Keratinocyte (primary cell): ENCODE data around the gene CR1L. TPM values are rescaled to one million over a fixed set of nuclear protein-coding genes. Genes with fewer than 3 reads are reported as not detected.
A peak's percentile ranks its signal among the peaks of the same experiment; 100 is the strongest.

Experiments
- DNase-seq: peaks from one replicate; pipeline ENCODE4 v3.0.0-alpha.2; 2011; ENCODE audit warnings: low read depth, missing footprints, low spot score
- FAIRE-seq: peaks from 2 replicates; lab custom pipeline; 2011; peaks lifted over from hg19 to GRCh38; lab: Jason Lieb, UNC
- H2AFZ ChIP-seq: 2 replicates; pipeline ENCODE4 v1.6.0; 2012; ENCODE audit warnings: low read length, control low read depth, inconsistent platforms; ENCODE audit not compliant: control insufficient read depth
- H3K27ac ChIP-seq: 2 replicates; pipeline ENCODE4 v1.5.1; 2011; ENCODE audit warnings: low read length; ENCODE audit not compliant: control insufficient read depth, insufficient read depth
- H3K27me3 ChIP-seq: 3 replicates; pipeline ENCODE4 v1.6.0; 2011; ENCODE audit warnings: low read length; ENCODE audit not compliant: control insufficient read depth, insufficient read depth; ENCODE audit errors: extremely low read depth
- H3K36me3 ChIP-seq, 2 experiments: 2 replicates in 1 of 2; 3 replicates in 1 of 2; pipeline ENCODE4 v1.5.1; 2011; ENCODE audit warnings: low read length in 2 of 2, mild to moderate bottlenecking in 1 of 2; ENCODE audit not compliant: control insufficient read depth in 2 of 2, insufficient read depth in 2 of 2; ENCODE audit errors: extremely low read depth in 1 of 2
- H3K4me1 ChIP-seq: 3 replicates; pipeline ENCODE4 v1.5.1; 2011; ENCODE audit warnings: low read length; ENCODE audit not compliant: control insufficient read depth, insufficient read depth; ENCODE audit errors: extremely low read depth
- H3K4me2 ChIP-seq: 3 replicates; pipeline ENCODE4 v1.6.0; 2011; ENCODE audit warnings: low read depth, low read length; ENCODE audit not compliant: control insufficient read depth, insufficient read depth; ENCODE audit errors: extremely low read depth
- H3K4me3 ChIP-seq, 3 experiments: fragments of 200-600 bp in 1 of 3; sonication (generic) in 1 of 3; 2 replicates in 2 of 3; 3 replicates in 1 of 3; pipeline ENCODE4 v1.5.1; 2011 to 2016; ENCODE audit warnings: low read length in 3 of 3, mild to moderate bottlenecking in 3 of 3, control low read depth in 2 of 3, inconsistent platforms in 1 of 3, low read depth in 1 of 3, mixed read lengths in 1 of 3, mixed run types in 1 of 3, moderate library complexity in 1 of 3; ENCODE audit not compliant: control insufficient read depth in 2 of 3, insufficient read depth in 2 of 3; ENCODE audit errors: extremely low read depth in 1 of 3
- H3K79me2 ChIP-seq: 2 replicates; pipeline ENCODE4 v1.6.0; 2012; ENCODE audit warnings: low read length; ENCODE audit not compliant: control insufficient read depth, insufficient read depth
- H3K9ac ChIP-seq: 3 replicates; pipeline ENCODE4 v1.6.0; 2011; ENCODE audit warnings: low read length; ENCODE audit not compliant: control insufficient read depth, insufficient read depth; ENCODE audit errors: extremely low read depth
- H3K9me1 ChIP-seq: 3 replicates; pipeline ENCODE4 v1.6.0; 2011; ENCODE audit warnings: low read length; ENCODE audit not compliant: control insufficient read depth, insufficient read depth; ENCODE audit errors: extremely low read depth
- H3K9me3 ChIP-seq: 2 replicates; pipeline ENCODE4 v1.5.1; 2012; ENCODE audit warnings: low read depth, low read length; ENCODE audit not compliant: control insufficient read depth
- H4K20me1 ChIP-seq: 3 replicates; pipeline ENCODE4 v1.6.0; 2011; ENCODE audit warnings: low read length; ENCODE audit not compliant: control insufficient read depth, insufficient read depth; ENCODE audit errors: extremely low read depth
- EZH2 ChIP-seq: IDR thresholded peaks from one replicate; pipeline ENCODE4 v1.6.1; 2012; ENCODE audit warnings: inconsistent platforms, mild to moderate bottlenecking, low read length, moderate library complexity
- dilution Hi-C: fragments of 300-500 bp; cut with MboI; formaldehyde crosslinking; loops from one replicate; pipeline ENCODE4 v1.7.0; 2020; ENCODE audit warnings: low sequenced_read_pairs; ENCODE audit not compliant: extremely low pct_ligation_motif_present
- polyA plus RNA-seq, 5 experiments: library from polyadenylated mRNA; depleted of rRNA in 3 of 5; stranded (reverse) in 3 of 5; stranded (forward) in 1 of 5; unstranded in 1 of 5; fragments of >200 nt; gene quantifications; 1 replicate in 1 of 5; 2 replicates in 3 of 5; 3 replicates in 1 of 5; pipeline versions ENCODE4 v1.2.1 to v1.2.3, GENCODE V29; 2011 to 2012; ENCODE audit warnings: missing spikeins in 2 of 5, low read depth in 1 of 5, low replicate concordance in 1 of 5
- TF ChIP-seq, protein P1 (sequence below), 3 experiments: IDR thresholded peaks in 1 of 3; conservative IDR thresholded peaks in 1 of 3; optimal IDR thresholded peaks in 1 of 3; 2 replicates in 2 of 3; 3 replicates in 1 of 3; pipeline versions ENCODE3 to v1.5.1; 2011; ENCODE audit warnings: low read length in 3 of 3, mild to moderate bottlenecking in 3 of 3, moderate library complexity in 2 of 3, control low read depth in 1 of 3, inconsistent platforms in 1 of 3; ENCODE audit not compliant: insufficient read depth in 2 of 3; ENCODE audit errors: extremely low read depth in 1 of 3

Gene CR1L
- polyA plus RNA-seq, 1 donor (not counting 4 experiments of a cell fraction or from before 2014, with no cell fraction given) = not detected

DNA sequence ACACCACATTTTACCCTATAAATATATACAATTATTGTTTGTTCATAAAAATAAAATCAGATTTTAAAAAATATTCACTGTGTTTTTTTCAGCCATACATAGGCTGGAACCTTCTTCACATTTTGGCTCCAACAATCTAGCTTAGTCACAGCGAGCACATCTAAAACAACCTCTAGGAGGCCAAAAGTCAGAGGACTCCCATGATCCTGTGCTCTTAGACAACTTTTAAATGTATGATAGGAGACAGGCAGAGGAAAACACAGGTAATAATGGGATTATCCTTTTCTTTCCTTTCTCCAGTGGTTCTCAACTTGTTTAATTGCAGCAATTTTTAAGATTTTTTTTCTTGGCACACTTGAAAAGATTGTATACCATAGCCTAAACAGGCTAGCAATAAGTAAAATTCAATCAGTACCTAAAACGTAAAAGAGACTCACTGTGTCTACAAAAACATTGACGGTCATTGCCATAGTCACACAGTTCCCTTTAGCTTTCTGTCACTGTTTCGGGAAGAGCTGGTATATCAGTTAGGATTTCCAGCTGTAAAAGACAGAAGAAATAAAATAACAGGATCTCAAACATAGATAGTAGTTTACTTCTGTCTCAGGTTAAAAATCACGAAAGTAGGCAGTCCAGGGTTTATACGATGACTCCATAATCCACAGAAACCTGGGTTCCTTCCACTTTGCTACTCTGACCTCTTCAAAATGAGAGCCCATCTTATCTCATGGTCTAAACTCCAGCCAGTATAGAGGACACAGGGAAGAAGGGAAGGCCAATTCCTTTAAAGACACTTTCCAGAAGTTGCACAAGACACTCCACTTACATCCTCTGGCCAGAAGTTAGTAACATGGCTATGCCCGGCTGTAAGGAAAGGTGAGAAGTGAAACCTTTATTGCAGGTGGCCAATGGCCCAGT is 39.2 kb upstream of the CR1L start:
- Histone ChIP-seq H3K9ac (no peak overlapping the region), H3K36me3 (no peaks in the 10 kb centered on the region), H3K4me1 (peaks cover 4% of the 10 kb centered on the region), H3K27me3 (peaks cover 2% of the 10 kb centered on the region), H3K9me1 (no peaks in the 10 kb centered on the region), H2AFZ (no peak overlapping the region), H3K79me2 (no peaks in the 10 kb centered on the region), H3K4me3 (no peak overlapping the region), H3K4me2 (no peak overlapping the region), H3K9me3 (no peaks in the 10 kb centered on the region), H4K20me1 (no peaks in the 10 kb centered on the region), H3K27ac (no peak overlapping the region)
- dilution Hi-C loops = no loop called here
- DNase-seq = no peak
- no peak for FAIRE-seq
- no peak for TF ChIP-seq EZH2
- TF ChIP-seq, protein P1, sequence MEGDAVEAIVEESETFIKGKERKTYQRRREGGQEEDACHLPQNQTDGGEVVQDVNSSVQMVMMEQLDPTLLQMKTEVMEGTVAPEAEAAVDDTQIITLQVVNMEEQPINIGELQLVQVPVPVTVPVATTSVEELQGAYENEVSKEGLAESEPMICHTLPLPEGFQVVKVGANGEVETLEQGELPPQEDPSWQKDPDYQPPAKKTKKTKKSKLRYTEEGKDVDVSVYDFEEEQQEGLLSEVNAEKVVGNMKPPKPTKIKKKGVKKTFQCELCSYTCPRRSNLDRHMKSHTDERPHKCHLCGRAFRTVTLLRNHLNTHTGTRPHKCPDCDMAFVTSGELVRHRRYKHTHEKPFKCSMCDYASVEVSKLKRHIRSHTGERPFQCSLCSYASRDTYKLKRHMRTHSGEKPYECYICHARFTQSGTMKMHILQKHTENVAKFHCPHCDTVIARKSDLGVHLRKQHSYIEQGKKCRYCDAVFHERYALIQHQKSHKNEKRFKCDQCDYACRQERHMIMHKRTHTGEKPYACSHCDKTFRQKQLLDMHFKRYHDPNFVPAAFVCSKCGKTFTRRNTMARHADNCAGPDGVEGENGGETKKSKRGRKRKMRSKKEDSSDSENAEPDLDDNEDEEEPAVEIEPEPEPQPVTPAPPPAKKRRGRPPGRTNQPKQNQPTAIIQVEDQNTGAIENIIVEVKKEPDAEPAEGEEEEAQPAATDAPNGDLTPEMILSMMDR (optimal IDR thresholded peaks at IDR 0.05 in 1 of 3, IDR thresholded peaks at IDR 0.05 in 1 of 3, conservative IDR thresholded peaks at IDR 0.05 in 1 of 3; ENCODE audit: extremely low read depth in 1 of 3, insufficient read depth in 2 of 3, low read length in 3 of 3) = no peak

DNA sequence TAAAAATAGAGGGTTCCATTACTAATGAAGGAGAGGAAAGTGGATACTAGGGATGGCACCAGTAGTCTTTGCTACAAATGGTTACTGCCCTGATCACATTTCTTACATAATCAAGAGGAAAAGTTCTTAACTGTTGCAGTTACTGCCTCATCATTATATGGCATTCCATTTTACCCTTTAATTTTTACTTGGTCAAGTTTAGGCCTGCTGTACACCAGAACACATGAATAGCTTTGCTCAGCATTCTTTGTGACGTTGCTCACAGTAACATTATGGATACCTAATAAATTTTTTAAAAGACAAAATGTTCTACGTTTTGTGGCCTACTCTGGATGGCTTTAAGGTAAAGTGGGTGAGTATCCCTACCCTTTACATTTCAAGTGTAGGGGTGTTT is 38.6 kb upstream of the CR1L start:
- H3K27me3 ChIP-seq = peaks cover 2% of the 10 kb centered on the region
- H2AFZ ChIP-seq = no peak overlapping the region
- peak; percentile 43 for FAIRE-seq
- DNase-seq = no peak
- no peak overlapping the region for H3K9ac ChIP-seq
- H3K9me1 ChIP-seq = no peaks in the 10 kb centered on the region
- dilution Hi-C loops = no loop called here
- H3K9me3 ChIP-seq = no peaks in the 10 kb centered on the region
- H4K20me1 ChIP-seq = no peaks in the 10 kb centered on the region
- TF ChIP-seq, protein P1 (optimal IDR thresholded peaks at IDR 0.05 in 1 of 3, IDR thresholded peaks at IDR 0.05 in 1 of 3, conservative IDR thresholded peaks at IDR 0.05 in 1 of 3; ENCODE audit: extremely low read depth in 1 of 3, insufficient read depth in 2 of 3, low read length in 3 of 3) = no peak
- no peak for TF ChIP-seq EZH2
- no peak overlapping the region for H3K27ac ChIP-seq
- H3K79me2 ChIP-seq = no peaks in the 10 kb centered on the region
- peaks cover 4% of the 10 kb centered on the region for H3K4me1 ChIP-seq
- no peak overlapping the region for H3K4me2 ChIP-seq
- H3K36me3 ChIP-seq = no peaks in the 10 kb centered on the region
- no peak overlapping the region for H3K4me3 ChIP-seq
